IPS DF 4.7 (cell line): ENCODE data around the gene KCNQ1.

Experiments used
- DNase-seq: peaks from one replicate; pipeline ENCODE4 v3.0.0-alpha.2; 2013; ENCODE audit warnings: low spot score; ENCODE audit errors: extremely low read depth

The KCNQ1 gene

GRCh38 chr11:2729841-2730240 is 285.0 kb downstream of the KCNQ1 start:
- DNase-seq, result no peak

- DNase-seq, result no peak
Observed at GRCh38 chr11:2730272-2731129, 285.7 kb downstream of the KCNQ1 start.

DNA sequence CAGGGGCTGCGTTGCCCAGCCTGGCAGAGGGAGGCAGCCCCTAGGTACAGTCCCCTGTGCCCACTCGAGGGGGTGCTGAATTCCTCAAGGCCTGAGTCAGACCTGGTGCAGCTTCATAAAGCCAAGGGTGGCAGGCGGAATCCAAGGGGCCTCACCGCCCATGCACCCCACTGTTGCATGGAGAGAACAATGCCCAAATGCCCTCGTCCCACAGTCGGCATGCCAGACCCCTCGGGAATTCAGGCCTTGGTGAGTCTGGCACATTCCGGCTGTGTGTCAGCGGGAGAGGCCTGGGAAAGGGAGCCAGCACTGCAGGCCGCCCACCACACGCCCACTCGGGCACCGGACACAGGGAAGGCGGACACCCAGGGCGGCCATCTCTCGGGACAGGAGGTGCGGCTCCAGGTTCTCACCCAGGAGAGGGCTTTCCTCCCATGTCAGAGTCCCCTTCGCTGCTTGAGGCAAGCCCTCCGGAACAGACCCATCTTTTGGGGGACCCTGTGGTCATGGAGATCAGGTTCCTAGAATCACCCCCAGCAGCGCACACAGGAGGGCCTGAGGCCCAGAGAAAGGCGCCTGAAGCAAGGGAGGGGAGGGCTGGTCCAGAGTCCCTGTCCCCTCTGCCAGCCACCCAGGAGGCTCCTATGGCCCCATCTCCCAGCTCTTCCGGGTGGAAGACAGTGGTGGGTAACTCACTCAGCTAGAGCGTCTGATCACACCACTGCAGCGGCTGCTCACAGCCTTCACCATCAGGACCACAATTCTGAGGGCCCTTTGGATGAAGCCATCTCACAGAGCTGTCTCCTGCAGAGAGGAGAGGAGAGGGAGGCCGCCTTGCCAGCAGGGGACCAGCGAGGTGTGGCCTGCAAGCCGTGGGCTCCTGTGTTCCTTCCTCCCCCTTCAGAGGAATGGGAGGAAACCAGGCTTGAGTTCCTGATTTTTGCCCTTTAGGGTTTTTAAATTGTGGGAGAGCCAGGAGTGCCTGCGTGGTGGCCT is 286.6 kb downstream of the KCNQ1 start:
- DNase-seq, result no peak

DNA sequence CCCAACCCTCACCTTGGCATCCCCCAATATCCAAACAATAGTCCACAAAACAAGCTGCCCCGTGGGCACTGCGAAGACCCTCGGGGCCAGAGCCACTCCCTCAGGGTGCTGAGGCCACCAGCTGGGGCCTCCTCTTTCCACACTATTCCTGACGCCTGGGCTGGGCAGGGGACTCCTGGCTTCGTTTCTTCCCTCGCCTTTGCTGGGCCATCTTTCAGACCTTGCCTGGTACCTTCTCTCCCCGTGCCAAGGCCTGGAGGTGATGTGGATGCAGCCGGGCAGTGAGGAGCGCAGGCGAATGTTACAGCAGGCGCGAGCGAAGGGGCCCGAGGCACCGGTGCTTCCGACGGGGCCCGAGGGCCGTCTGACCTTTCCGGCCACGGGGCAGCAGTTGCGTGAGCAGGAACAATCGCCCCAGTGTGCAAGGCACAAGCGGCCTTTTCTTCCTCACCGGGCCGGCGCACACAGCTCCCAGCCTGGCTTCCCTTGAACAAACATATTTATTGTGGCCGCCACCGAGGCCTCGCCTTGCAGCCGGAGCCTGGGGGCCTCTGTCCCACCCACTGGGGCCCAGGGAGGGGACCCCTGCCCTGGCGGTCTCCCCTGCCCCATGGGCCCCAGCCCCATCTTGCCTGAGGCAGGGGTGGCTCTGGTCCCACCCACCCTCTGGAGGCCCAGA is 287.6 kb downstream of the KCNQ1 start:
- no peak for DNase-seq

- DNase-seq, result no peak
Observed at GRCh38 chr11:2732940-2733628, 288.3 kb downstream of the KCNQ1 start.

DNA sequence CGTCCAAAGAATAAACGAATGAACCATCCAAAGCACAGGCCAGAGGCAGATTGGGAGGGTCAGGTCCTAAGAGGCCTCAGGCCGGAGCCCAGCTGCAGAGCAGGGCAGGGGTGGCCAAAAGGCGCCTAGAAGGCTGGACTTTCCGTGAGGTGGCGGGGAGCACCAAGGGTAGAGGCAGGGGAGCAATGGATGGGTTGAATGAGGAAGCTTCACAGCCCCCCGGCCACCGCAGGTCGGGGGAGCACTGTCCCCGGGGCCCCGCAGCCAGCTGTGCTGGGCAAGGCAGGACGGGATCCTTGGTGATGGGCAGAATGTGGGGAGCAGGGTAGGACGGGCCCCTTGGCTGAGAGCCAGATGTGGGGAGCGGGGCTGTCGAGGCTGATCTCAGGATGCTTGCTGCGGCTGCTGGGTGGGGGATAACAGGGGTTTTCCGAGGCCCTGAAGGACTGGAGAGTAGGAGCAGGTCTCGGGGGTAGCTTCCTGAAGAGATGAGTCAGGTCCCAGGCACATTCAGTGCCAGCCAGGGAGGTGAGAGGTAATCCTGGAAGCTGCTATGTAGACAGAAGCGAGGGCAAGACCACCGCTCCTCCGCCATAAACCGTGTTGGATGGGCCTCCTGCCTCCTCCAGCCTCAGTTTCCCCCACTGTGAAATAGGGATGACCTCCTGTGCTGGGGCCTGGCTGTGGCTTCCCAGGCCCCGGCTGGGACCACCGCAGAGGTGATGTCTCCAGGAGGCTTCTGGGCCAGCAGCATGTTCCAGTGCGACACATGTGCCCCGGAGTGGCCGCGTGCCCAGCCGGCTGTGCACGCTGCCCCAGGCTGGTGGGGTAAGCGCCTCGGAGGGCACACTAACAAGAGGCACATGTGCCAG is 289.6 kb downstream of the KCNQ1 start:
- no peak for DNase-seq

DNA sequence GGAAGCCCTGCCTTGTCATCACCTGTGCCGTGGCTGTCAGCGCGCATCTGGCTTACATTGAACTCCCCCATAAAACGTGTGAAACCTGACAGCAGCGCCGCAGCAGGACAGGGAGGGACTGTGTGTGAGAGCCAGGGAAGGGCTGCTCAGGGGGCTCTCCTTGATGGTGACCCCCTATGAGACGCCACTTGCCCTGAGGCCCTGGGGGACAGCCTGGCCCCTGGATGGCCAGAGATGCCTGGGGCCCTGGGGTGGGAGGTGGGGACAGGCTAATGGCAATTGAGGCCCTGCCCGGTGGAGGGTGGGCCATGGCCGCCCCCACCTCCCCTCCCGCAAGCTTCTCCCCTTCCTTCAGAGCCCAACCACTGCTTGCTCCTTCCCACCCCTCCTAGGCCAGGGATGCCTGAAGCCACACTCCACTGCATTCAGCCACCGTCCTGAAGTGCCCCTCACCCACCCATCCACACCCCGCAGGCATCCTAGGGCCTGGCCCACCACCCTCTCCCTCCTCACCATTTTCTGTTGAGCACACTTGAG is 290.3 kb downstream of the KCNQ1 start:
- DNase-seq, result no peak

DNA sequence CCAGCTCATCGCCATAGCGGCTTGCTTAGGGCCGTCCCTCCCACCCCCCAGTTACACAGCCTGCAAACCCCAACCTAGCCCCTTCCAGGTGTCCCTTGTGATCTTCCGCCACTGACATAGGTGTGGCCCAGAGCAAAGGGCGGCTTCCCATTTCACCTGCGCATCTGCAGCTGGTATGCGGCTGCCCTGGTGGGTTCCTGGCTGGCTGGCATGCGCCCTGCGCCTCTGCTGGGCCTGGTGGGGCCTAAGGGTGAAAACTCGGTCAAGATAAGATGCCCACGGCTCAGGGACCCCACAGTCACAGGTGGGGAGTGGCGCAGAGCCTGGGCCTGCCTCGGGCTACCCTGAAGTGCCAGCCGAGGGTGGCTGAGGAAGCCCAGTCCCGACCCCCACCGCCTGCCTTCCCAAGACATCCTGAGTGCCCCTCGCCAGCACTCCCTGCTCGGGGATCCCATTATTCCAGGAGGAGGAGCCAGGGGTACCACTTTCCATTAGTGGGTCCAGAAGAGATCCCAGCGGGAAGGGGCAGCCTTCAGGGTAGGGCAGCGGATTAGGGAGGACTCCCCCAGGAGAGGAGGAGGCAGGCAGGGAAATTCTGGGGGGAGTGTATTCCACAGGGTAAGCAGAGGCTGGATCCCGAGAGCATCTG is 291.9 kb downstream of the KCNQ1 start:
- no peak for DNase-seq

DNA sequence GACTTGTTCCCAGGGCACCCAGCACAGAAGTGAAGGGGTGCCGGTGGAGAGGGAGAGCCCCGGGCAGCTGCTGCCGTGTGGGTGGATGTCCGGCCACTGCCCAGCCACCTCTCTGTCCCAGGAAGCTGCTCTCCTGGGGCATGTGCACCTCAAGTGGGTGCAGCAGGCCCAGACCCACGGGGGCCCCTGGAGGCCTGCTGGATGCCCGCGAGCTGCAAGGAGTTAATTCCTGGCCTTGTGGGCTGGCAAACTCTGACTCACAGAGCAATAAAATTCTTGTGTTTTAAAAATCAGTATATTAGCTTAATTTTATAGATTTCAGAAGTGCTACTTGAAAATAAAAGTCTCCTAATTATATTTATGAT is 292.4 kb downstream of the KCNQ1 start:
- no peak for DNase-seq

DNA sequence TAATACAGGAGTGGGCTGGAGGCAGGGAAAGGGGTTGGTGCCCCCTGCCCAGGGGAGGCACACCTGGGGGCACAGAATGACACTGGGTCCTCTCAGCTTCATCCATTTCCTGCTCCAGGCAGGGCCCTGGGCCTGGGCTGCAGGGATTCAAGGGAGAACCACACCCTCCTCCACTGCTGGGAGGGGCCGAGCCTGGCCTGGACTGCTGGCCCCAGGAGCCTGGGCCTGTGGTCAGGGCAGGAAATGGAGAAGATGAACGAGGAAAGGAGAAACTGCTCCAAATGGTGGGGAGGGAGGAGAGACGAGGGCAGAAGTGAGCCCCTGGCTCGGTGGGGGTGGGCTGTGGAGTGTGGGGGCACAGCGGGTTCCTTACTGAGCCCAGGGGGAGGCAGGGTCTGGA is 293.1 kb downstream of the KCNQ1 start:
- DNase-seq, result no peak

DNA sequence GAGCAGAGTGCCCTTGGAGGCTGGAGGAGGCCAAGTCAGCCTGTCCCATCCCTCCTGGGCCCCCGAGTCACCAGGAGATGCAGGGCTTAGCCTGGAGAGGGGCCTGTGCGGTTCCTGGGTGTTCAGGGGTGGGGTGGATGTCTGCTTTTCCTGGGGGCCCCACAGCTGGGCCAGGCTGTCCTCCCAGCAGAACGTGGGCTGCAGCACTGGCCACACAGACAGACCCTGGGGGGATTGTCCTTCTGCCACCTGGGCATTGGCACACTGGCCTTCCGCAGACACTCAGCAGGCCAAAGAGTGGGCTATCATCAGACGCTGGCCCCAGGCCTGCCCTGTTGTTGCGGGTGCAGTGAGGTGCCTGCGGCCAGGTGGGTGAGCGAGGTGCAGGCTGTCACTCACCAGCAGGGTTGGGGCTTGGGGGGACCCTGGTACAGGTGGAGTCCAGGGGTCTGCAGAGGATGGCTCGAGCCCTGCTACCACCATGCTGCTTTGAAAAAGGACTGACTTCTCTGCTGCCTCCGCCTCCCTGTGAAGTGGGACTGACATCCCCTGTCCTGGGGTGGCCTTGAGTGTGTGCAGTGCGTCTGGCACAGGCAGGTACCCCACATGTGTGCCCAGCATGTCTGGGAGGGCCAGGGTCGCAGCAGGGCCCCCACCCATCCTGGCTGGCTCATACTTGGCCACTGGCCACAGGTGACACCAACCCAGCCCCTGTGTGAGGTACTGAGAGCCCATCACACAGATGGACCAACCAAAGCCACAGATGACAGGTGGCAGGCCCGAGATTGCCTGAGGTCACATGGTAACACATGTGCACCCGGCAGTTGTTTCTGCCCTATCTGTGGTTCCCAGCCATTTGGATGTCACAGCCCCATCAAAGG is 294.0 kb downstream of the KCNQ1 start:
- no peak for DNase-seq

- DNase-seq, result no peak
Observed at GRCh38 chr11:2739531-2740274, 294.9 kb downstream of the KCNQ1 start.

DNA sequence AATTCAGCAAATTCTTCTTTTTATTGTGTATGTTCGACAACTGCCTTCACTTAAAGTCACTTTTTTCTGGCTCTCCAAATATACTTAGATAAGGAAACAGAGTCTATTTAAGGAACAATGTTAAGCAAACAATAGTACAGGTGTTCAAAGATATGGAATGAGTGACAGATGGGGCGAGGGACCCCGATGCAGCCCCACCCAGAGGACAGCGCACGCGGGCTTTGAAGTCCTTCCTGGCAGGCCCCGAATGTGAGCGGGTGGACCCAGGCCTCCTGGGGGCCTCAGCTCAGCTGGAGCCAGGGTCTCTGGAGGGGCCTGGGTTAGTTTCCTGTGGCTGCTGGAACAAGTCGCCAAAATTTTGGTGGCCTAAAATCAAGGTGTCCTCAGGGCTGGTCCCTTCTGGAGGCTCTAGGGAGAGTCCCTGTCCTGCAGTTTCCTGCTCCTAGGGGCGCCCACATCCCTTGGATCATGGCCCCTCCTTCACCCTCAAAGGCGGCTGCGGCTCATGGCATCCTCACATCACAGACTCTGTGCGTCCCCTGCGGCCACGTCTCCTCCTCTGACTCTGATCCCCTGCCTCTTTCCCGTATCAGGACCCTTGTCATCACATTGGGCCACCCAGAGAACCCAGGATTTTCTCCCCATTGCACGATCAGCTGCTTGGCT is 295.6 kb downstream of the KCNQ1 start:
- DNase-seq, result no peak

DNA sequence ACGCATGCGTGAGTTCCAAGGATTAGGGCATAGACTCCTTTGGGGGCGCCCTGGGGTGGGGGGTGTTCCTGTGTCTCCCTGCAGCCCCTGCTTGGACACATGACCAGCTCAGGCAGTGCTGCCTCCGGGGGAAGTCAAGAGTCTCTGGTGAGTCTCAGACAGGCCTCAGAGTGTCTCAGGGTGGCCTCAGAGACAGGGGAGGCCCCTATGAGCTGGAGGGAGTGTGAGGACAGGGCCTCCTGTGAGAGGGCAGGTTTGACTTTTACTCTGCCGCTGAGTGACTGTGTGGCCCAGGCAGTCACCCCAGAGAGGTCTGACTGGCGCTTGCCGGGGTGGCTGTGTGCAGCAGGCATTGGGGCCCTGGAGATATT is 296.2 kb downstream of the KCNQ1 start:
- no peak for DNase-seq

GRCh38 chr11:2741377-2742131 is 296.7 kb downstream of the KCNQ1 start:
- DNase-seq, result no peak

GRCh38 chr11:2742201-2742600 is 297.4 kb downstream of the KCNQ1 start:
- DNase-seq, result no peak
